Right ventricle myocardium inferior (tissue), 1 donor: ENCODE results near the gene SRP68. TPM values are rescaled to one million over a fixed set of nuclear protein-coding genes. Genes with fewer than 3 reads are reported as not detected.
"Not testable (repeated sequence)": the region's sequence is repeated elsewhere in the genome, so short reads cannot be mapped to it uniquely, and the experiment has no call there.

Source experiments
- ATAC-seq: fragments of 200-7000 bp; cut with Tn5 transposase; one replicate; pipeline ENCODE4 v1.9.1; 2020; ENCODE audit warnings: mild to moderate bottlenecking, moderate library complexity
- DNase-seq: peaks from one replicate; pipeline ENCODE4 v3.0.0; 2021; ENCODE audit errors: missing footprints
- intact Hi-C: fragments of 100-400 bp; cut with DNase I; formaldehyde crosslinking; loops from one replicate; pipeline ENCODE4 v1.11.0; 2022
- total RNA-seq: library from RNA; stranded (reverse); fragmentation: NEBNext Ultra II Directional; extraction: Animal tissue kit (Norgen Biotek cat#: 25700); gene quantifications from one replicate; pipeline ENCODE4 v1.2.1, GENCODE V29; 2021
- donor health status: DM: no; HTN: yes; CAD: no; lungs with severe emphysema.

The SRP68 gene
- total RNA-seq, 1 donor from 2014 or later: 60.1 TPM

- intact Hi-C loops: no loop called here
- ATAC-seq (no peak), DNase-seq (no peak)
Observed at GRCh38 chr17:76050538-76051467, 21.5 kb downstream of the SRP68 start.

DNA sequence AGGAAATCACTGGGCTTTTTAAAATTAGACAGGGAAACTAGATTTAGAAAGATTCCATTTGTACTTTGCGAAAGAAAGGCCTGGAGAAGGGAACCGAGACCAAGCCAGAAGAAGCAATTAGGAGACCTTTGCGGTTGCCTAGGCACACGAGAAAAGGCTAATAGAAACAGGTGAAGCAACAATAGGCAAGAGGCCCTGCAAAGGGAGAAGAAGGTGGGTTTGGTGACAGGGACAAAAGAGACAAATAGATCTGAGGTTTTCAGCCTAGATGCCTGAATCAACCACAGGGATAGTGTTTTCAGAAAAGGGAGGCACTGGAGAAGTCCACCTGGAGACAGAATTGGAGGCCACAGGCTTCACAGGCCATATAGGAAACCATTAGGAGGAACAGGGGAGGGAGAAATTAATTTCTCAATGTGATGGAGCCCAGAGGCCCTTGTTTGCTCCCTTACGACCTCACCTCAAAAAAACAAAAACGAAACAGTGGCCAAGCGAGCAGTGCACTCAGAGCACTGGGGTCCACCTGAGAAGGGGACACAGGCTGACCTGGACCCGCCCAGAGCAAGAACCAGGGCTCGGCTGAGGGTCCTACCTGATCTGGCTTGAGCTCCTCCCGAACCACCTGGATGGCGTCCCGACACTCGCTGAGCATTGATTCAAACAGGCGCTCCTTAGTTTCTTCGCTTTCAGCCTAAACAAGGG lies 22.3 kb downstream of the SRP68 start:
- ATAC-seq (no peak), DNase-seq (no peak)
- intact Hi-C loops: no loop called here

DNA sequence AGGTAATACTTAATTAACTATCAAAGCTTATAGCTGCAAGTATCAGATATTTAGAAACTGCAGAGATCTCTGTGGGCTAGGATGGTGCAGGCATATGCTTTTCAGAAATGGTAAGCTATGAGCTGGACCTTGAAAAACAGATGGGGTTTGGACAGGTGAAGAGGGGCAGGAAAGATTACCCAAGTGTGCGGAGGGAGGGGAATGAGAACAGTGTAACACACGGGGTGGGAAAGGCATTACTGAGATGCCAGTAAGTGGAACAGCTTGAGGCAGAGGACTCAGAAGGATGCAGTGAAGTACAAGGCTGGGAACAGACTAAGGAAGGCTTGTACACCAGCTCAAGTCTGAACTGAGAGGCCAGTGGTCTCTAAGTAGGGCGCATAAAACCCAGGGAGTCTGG lies 23.1 kb downstream of the SRP68 start:
- ATAC-seq (no peak), DNase-seq (no peak)
- intact Hi-C loops: no loop called here

DNA sequence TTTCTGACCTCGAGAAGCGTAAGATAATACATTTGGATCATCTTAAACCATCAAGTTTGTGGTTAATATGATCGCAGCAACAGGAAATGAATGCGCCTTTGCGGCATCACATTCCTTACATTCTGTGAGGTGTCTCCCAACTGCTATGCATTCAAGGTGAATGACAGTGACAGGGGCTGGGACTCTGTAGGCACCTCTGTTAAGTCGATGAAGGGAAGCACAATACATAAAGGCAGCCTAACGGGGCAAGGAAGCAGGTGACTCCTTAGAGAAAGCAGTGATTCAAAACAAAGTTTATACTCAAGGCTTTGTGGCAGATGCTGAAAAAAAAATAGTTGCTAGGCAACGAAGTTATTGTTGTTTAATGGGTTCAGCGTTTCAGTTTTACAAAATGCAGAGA lies 23.6 kb downstream of the SRP68 start:
- intact Hi-C loops: no loop called here
- no peak for ATAC-seq

GRCh38 chr17:76048025-76048605 lies 24.2 kb downstream of the SRP68 start:
- no peak for ATAC-seq
- intact Hi-C loops: no loop called here
- no peak for DNase-seq

More for the DNA sequence above, 23.6 kb downstream of the SRP68 start:
- DNase-seq: no peak

- intact Hi-C loops: no loop called here
- DNase-seq (no peak), ATAC-seq (no peak)
Observed at GRCh38 chr17:76046064-76046463, 26.3 kb downstream of the SRP68 start.

DNA sequence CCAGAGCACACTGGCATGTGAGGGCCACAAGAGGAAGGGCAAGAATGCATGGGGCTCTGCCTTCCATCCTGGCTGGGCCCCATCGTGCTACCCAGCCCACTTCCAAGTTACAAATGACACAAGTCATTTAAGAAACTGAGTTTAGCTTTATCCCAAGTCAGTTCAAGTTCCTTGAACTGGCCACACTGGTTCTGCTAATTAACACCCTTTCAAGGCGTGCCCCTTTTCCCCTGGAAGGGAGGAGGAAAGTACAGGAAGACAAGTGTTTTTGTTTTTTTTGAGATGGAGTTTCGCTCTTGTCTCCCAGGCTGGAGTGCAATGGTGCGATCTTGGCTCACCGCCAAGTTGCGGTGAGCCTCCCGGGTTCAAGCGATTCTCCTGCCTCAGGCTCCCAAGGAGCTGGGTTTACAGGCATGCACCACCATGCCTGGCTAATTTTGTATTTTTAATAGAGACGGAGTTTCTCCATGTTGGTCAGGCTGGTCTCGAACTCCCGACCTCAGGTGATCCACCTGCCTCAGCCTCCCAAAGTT lies 27.8 kb downstream of the SRP68 start:
- intact Hi-C loops, ATAC-seq, DNase-seq: not testable (repeated sequence)

- DNase-seq, ATAC-seq, intact Hi-C loops: not testable (repeated sequence)
Observed at GRCh38 chr17:76042868-76043267, 29.4 kb downstream of the SRP68 start.

DNA sequence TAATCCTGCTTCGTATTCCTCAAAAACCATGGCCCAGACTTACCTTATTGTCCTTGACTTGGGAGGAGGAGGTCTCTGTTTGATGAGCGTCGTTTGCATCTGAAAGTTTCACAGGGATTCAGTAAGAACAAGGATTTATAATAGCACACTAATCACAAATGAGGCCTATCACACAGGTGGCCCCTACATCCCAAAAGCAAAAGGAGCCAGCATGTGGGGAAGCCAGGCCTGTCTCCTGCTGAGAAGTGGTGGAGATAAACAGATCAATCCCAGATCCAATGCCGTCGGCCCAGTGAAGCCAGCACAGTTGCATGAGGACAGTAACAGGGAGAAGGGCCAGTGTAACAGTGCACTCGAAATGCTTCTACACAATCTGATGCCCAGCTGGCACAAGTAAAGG lies 31.9 kb downstream of the SRP68 start:
- DNase-seq (no peak), ATAC-seq (no peak)
- intact Hi-C loops: no loop called here

DNA sequence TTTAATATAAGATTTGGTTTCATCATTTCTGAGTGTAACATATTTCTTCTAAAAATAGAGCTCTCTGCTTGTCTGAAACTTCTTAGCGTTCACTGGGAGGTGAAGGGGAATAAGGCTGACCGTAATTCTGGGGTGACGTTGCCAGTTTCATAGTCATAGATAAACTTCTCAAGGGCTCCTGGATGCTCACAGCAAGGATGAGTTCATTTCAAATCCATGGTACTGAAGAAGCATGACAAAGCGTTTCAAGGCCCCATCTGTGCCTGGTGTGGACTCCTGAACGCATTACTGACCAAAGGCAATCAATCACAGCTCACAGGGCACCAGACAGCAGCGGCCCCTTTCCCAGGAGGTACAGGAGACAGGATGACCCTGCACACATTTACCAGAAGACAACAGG lies 33.2 kb downstream of the SRP68 start:
- DNase-seq (no peak), ATAC-seq (no peak)
- intact Hi-C loops: no loop called here

DNA sequence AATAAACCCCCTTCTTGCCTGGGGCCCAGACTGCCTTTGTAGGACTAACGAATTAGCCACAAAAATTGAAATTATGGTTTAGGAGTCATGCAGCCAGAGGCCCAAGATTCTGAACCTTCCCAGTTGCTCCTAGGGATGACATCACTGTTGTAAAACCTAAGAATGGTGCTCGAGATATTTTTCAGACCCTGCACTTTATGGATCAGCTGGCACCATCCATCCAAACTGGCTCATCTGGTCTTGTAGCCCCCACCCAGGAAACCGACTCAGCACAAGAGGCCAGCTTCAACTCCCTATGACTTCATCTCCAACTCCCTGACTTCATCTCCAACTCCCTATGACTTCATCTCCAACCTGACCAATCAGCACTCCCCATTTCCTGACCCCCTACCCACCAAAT lies 34.3 kb downstream of the SRP68 start:
- intact Hi-C loops: no loop called here
- no peak for ATAC-seq
- no peak for DNase-seq

- intact Hi-C loops: no loop called here
- no peak for DNase-seq
- peak; percentile 48 for ATAC-seq
Observed at GRCh38 chr17:76036497-76037261, 35.6 kb downstream of the SRP68 start.

DNA sequence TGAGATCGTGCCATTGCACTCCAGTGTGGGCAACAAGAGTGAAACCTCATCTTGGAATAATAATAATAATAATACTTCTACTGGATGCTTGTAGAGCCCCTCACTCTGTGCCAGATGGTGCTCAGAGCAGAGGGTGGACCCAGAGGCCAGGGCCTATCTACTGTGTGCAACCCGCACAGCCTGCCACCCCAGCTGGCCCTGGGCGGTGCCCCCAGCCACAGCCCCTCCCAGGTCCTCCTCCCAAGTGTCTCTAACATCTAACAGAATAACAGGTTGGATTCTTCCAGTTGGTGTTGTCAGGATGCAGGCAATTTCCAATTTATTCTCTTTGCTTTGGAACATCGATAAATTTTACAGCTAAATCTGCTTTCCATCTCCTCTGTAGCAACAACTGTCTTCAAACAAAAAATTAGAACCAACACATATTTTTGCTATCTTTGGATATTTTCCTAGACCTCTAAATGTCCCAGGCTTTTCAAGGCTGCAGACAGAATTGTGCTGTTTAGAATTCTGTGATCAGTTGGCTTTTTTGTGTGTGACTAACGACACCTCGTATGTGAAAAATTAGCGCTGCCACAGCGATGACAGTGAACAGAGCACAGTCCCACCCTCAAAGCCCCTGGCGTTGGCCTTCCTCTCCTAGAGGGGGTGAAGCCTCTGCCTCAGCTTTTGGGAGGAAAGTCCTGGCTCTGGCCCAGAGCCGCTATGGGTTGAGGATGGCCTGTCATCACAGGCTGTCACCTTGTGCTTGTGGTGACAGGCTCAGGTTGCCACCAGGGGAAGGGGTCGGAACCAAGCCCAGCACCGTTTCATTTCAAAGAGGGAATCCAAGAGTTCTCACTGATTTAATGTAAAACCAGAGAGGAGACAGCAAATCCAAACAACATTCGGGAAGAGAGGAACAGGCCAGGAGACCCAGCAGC lies 37.6 kb downstream of the SRP68 start:
- DNase-seq (no peak), ATAC-seq (no peak)
- intact Hi-C loops: no loop called here

DNA sequence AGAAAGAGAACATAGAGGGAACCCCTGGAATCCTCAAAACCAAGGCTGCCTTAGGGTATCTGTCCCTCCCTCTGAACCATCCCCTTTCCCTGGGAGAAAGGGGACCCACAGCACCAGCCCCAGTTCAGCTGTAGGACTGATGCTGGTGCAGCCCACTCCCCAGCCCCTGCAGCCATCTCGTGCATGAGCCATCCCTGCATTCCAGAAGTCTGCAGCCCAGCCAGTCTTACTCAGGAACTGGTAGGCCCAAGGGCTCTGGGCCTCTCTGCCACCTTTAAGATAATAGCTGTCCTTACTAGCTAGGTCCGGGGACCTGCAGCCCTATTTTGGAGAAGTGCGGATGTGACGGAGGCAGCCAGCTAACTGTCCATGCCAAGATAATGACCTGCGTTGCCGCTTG lies 39.2 kb downstream of the SRP68 start:
- intact Hi-C loops: no loop called here
- DNase-seq (peak; percentile 27), ATAC-seq (no peak)

DNA sequence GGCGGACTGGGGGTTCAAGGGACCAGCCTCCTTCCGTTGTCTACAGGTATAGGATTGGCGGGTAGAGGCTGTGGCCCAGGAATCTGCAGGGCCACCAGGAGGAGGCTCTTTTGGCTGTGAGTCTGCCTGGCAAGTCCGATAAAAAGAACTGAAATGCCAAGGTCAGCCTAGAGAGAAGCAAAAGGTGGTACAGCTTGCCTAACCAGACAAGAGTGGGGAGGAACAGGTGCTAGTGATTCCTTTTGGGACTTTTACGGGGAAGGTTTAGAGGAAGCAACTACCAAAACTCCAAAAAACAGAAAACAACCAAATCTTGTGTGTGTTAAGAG lies 39.6 kb downstream of the SRP68 start:
- DNase-seq: no peak
- ATAC-seq: no peak
- intact Hi-C loops: no loop called here

DNA sequence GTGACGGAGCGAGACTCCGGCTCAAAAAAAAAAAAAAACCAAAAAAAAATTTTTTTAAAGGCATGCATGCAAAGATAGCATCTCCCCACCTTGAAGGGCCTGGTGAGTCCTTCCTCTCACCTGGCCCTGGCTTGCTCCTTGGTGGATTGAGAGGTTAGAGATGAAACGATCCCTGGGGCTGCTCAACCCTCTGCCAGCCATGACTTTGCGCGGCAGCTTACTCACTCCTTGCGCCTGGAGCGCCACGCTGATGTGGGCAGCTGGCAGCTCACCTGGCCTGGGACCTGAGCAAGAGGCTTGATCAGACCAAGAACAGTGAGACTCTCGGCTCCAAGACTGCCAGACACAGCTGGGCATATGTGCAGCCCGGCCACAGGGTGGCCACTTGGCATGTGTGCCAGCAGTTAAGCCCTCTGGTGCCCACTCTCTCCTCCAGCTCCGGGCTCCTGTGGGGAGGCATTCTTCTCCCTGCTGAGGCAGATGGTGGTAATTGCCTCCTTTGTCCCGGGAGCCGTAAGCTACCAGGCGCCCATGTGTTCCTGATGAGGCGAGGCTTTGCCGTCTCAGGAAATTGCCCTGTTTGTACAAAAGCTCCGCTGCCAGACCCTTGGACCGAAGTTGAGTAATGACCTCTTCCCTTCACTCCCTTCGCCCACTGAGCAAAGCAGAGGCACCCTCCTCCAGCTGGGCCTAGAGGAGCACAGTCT lies 40.1 kb downstream of the SRP68 start:
- peak; percentile 57 for DNase-seq
- ATAC-seq: no peak
- intact Hi-C loops: no loop called here

- ATAC-seq (peak; percentile 13), DNase-seq (no peak)
- intact Hi-C loops: no loop called here
Observed at GRCh38 chr17:76027159-76027839, 45.0 kb downstream of the SRP68 start, which contains the start of gene EVPL. TSS of gene EVPL (minus strand) at chr17:76027306. CDS start at chr17:76027198, 108 bp downstream.
